ENCODE data around the gene ARID4A.

DNA sequence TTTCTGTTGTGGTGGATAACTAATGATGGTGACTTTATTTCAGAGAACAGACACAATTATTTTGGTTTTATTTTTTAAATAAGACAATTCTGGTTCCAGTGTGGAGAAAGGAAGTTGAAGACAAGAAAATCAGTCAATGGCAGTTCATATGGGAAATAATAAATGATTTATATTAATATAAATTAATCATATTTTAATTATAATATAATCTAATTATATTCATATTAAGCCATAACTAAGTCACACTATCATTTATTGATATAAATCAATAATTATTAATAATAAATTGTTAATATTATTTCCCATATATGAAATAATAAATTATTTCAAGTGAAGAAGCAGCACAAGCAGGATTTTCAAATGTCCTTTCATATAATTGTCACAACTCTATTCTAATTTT is 100.1 kb downstream of the ARID4A start:
- no peak for TF ChIP-seq POLR2AphosphoS5 (IDR thresholded peaks at IDR 0.05)
- TF ChIP-seq CTCF (IDR thresholded peaks at IDR 0.05), result no peak
- TF ChIP-seq POLR2A (IDR thresholded peaks at IDR 0.05), result no peak

Measured in sigmoid colon (tissue), 4 donors.